ENCODE data around the gene RABGEF1.
"Not testable (repeated sequence)": the region's sequence is repeated elsewhere in the genome, so short reads cannot be mapped to it uniquely, and the experiment has no call there.

Gene RABGEF1

GRCh38 chr7:66764905-66765304 is 24.4 kb downstream of the RABGEF1 start:
- DNase-seq, result not testable (repeated sequence)

- DNase-seq, result not testable (repeated sequence)
These were observed 24.9 kb downstream of the RABGEF1 start for GRCh38 chr7:66765322-66766025.

GRCh38 chr7:66766041-66766440 is 25.5 kb downstream of the RABGEF1 start:
- DNase-seq, result no peak

- DNase-seq, result not testable (repeated sequence)
These were observed 27.0 kb downstream of the RABGEF1 start for GRCh38 chr7:66767486-66767885.

- DNase-seq, result no peak
These were observed 28.6 kb downstream of the RABGEF1 start for GRCh38 chr7:66768865-66769832.

GRCh38 chr7:66769833-66770512 is 29.4 kb downstream of the RABGEF1 start:
- DNase-seq, result no peak

GRCh38 chr7:66771795-66772194 is 31.3 kb downstream of the RABGEF1 start:
- DNase-seq, result peak in 32 of 58 donors; percentile 3 to 58 (median 14)

GRCh38 chr7:66773744-66774143 is 33.2 kb downstream of the RABGEF1 start:
- not testable (repeated sequence) for DNase-seq

- not testable (repeated sequence) for DNase-seq
These were observed 35.9 kb downstream of the RABGEF1 start for GRCh38 chr7:66776383-66776782.

- DNase-seq, result no peak
These were observed 36.4 kb downstream of the RABGEF1 start for GRCh38 chr7:66776800-66777442.

GRCh38 chr7:66778201-66778600 is 37.7 kb downstream of the RABGEF1 start:
- no peak for DNase-seq

- DNase-seq, result no peak
These were observed 39.3 kb downstream of the RABGEF1 start for GRCh38 chr7:66779669-66780409.

- DNase-seq, result no peak
These were observed 41.0 kb downstream of the RABGEF1 start for GRCh38 chr7:66781408-66782090.

GRCh38 chr7:66782875-66783274 is 42.3 kb downstream of the RABGEF1 start:
- not testable (repeated sequence) for DNase-seq

GRCh38 chr7:66783887-66784595 is 43.5 kb downstream of the RABGEF1 start:
- DNase-seq, result not testable (repeated sequence)

- no peak for DNase-seq
These were observed 49.7 kb downstream of the RABGEF1 start for GRCh38 chr7:66790196-66790595.

GRCh38 chr7:66790725-66791124 is 50.2 kb downstream of the RABGEF1 start:
- DNase-seq, result no peak

- DNase-seq, result no peak
These were observed 60.1 kb downstream of the RABGEF1 start for GRCh38 chr7:66800591-66800990.

GRCh38 chr7:66804001-66804400 is 63.5 kb downstream of the RABGEF1 start:
- DNase-seq, result peak in 40 of 58 donors; percentile 2 to 85 (median 28)
